ENCODE data around the gene AFF3. TPM values are rescaled to one million over a fixed set of nuclear protein-coding genes. Genes with fewer than 3 reads are reported as not detected.

Gene AFF3
- total and polyA plus RNA-seq, 2 of the 8 experiments (the other 6 are each of a cell fraction or from before 2014, with no cell fraction given), result 0.27 to 3.0 TPM

- ChIA-PET POLR2A (ENCODE audit: partially characterized antibody) (no interaction called here), CTCF (ENCODE audit: partially characterized antibody) (no interaction called here)
- WGBS, 2 experiments (ENCODE audit: extremely low coverage in 1 of 2, insufficient coverage in 1 of 2, insufficient read length in 1 of 2, insufficient replicate concordance in 2 of 2, low coverage in 1 of 2, low lambda C conversion rate in 2 of 2, missing lambda C conversion rate in 1 of 2), result 92% methylated on average over 4 of the region's 4 CpGs; no CpG with 5 or more reads in 1 of the 2 experiments
- DNase-seq (ENCODE audit: low read depth in 1 of 2, low spot score in 2 of 2) (no peak), FAIRE-seq (no peak)
- Histone ChIP-seq H2BK20ac (ENCODE audit: low read length) (no peak overlapping the region), H3K36me3 (ENCODE audit: control insufficient read depth in 2 of 4, insufficient read depth in 4 of 4, low read length in 3 of 4) (no peaks in the 10 kb centered on the region), H2AFZ (ENCODE audit: low read length) (no peak overlapping the region), H3K56ac (replicated peaks; ENCODE audit: insufficient read length, low read depth, low read length) (no peak overlapping the region), H4K20me1 (replicated peaks in 1 of 2; ENCODE audit: control insufficient read depth in 1 of 2, insufficient read depth in 2 of 2, low read length in 2 of 2) (no peaks in the 10 kb centered on the region), H3K9ac (replicated peaks in 1 of 4; ENCODE audit: extremely low read depth in 1 of 4, low read depth in 3 of 4, low read length in 3 of 4) (no peak overlapping the region), H3K14ac (ENCODE audit: insufficient read length) (no peak overlapping the region), H2BK15ac (ENCODE audit: low read length) (no peak overlapping the region), H4K5ac (ENCODE audit: insufficient read length, low read depth, low read length) (no peak overlapping the region), H2BK12ac (ENCODE audit: low read depth, low read length) (no peak overlapping the region), H3K23ac (ENCODE audit: insufficient read length) (no peak overlapping the region), H4K91ac (replicated peaks; ENCODE audit: insufficient read length, low read length) (no peak overlapping the region), H2BK5ac (ENCODE audit: low read depth, low read length) (no peak overlapping the region), H3K4me2 (ENCODE audit: insufficient read depth in 1 of 2, low read depth in 2 of 2, low read length in 2 of 2) (no peak overlapping the region), H3K9me3 (ENCODE audit: insufficient read depth in 2 of 2, low read depth in 1 of 2, low read length in 1 of 2) (0 out of 4 replicates have a peak, but pooled peaks cover 0 to 2% of the 10 kb centered on the region in 2 experiments), H3K18ac (ENCODE audit: extremely low read depth, low read length) (no peak overlapping the region), H3K27me3 (replicated peaks in 1 of 4; ENCODE audit: control insufficient read depth in 3 of 4, extremely low read depth in 1 of 4, insufficient read depth in 3 of 4, low read length in 3 of 4) (no peaks in the 10 kb centered on the region), H4K8ac (ENCODE audit: extremely low read depth, insufficient read depth, low read length) (no peak overlapping the region), H3K4ac (replicated peaks; ENCODE audit: insufficient read length, low read depth, low read length) (no peak overlapping the region), H2BK120ac (replicated peaks; ENCODE audit: low read depth, low read length) (no peak overlapping the region), H3K4me1 (replicated peaks in 1 of 4; ENCODE audit: control insufficient read depth in 3 of 4, insufficient read depth in 4 of 4, low read length in 3 of 4) (no peaks in the 10 kb centered on the region), H3K4me3 (ENCODE audit: extremely low read depth in 1 of 4, insufficient read depth in 2 of 4, low read depth in 3 of 4, low read length in 4 of 4) (no peak overlapping the region), H3K79me2 (ENCODE audit: control insufficient read depth in 1 of 2, insufficient read depth in 2 of 2, low read length in 2 of 2) (no peaks in the 10 kb centered on the region), H3K23me2 (ENCODE audit: low read depth, low read length) (no peaks in the 10 kb centered on the region), H2AK5ac (ENCODE audit: low read depth, low read length) (no peak overlapping the region), H3K79me1 (ENCODE audit: low read depth, low read length) (no peaks in the 10 kb centered on the region), H3K27ac (ENCODE audit: low read depth, low read length) (no peak overlapping the region)
- TF ChIP-seq NRF1 (IDR thresholded peaks at IDR 0.05; ENCODE audit: low read depth, low read length) (no peak), USF2 (IDR thresholded peaks at IDR 0.05; ENCODE audit: low read length) (no peak), RNF2 (IDR thresholded peaks at IDR 0.05; ENCODE audit: borderline replicate concordance, low read depth, low read length, missing control alignments, poor library complexity, severe bottlenecking) (no peak), CHD2 (IDR thresholded peaks at IDR 0.05; ENCODE audit: low read length) (no peak), SUZ12 (IDR thresholded peaks at IDR 0.05; ENCODE audit: low read length) (no peak), PHF8 (conservative IDR thresholded peaks at IDR 0.05; ENCODE audit: low read depth, low read length) (no peak), CBX8 (IDR thresholded peaks at IDR 0.05; ENCODE audit: borderline replicate concordance, low read depth, low read length) (no peak)
Observed at GRCh38 chr2:99520195-99520594, 622.2 kb downstream of the AFF3 start.
